ENCODE measurements around the gene PCSK6.
A peak's percentile ranks its signal among the peaks of the same experiment; 100 is the strongest.

The PCSK6 gene

GRCh38 chr15:101522621-101523559 is 33.4 kb upstream of the PCSK6 start:
- DNase-seq = no peak

DNA sequence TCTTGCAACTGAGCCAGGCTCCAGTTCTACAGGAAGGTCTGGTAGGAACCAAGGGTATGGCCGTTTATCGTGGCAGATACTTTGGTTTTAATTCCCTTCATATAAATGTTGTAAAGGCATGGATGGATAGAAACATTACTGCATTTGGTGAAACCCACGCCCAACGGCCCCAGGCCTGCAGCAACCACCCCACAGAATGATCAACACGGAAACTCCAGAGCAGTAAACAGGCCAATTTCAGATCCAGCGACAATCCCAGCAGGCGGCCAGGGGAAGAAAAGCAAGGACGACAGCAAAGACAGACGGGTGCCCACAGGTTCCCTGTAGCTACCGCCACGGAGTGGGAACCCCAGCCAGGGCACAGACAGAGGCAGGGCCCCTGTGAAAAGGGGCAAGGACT is 32.6 kb upstream of the PCSK6 start:
- DNase-seq = no peak

GRCh38 chr15:101521591-101521990 is 32.1 kb upstream of the PCSK6 start:
- DNase-seq = no peak

DNA sequence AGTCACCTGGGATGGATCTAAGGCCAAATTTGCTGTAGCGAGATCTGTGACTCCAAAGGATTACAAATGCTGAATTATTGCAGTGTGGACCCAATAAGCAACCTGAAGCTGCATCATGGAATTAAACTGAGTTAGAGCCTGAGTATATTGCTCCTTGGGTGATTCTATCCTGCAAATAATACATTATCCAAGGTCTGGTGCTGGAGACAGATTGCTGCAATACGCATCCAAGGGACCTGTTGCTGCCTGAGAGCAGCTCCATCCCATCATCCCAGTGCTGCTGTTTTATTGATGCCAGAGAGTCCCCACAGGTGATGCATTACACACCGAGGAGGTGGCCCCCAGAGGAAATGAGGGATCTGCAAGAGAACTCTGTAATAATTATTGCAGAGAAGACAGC is 31.6 kb upstream of the PCSK6 start:
- DNase-seq = no peak

DNA sequence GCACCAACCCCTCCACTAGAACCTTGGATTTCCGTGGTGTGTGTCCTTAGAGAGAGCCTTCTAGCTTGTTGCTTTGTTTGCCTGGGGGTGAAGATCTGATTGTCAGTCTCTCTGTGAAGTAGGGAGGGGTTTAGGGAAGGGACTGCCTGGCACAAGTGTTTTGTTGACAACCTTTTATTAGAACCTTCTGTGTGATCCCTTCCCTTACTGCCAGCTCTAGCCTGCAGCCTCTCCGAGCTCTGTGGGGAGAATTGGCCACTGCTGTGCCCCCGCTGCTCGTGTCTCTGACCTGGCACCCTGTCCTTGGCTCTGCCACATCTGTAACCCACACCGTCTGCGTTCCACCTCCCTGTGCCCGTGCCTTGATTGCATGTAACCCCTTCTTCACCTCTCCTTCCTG is 30.9 kb upstream of the PCSK6 start:
- no peak for DNase-seq

- no peak for DNase-seq
Measured at GRCh38 chr15:101517504-101517903, 28.0 kb upstream of the PCSK6 start.

- DNase-seq = no peak
Measured at GRCh38 chr15:101514318-101514717, 24.8 kb upstream of the PCSK6 start.

GRCh38 chr15:101511717-101512116 is 22.2 kb upstream of the PCSK6 start:
- DNase-seq = no peak

GRCh38 chr15:101510212-101511197 is 21.0 kb upstream of the PCSK6 start:
- DNase-seq = no peak

DNA sequence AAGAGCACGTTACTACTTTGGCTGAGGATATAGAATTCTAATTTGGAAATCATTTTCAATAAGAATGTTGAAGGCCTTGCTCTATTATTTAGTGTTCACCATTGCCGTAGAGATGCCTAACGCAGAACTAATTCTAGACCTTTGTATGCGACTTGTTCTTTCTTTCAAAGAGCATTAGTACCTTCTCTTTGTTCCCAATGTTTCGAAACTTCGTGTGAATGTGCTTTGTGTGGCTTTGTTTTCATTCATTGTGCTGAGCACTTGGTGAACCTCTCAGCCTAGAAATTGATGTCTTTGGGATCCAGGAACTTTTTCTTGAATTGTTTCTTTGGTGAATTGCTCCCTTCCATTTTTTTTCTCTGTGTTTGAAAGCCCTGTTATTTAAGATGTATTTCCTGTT is 19.8 kb upstream of the PCSK6 start:
- DNase-seq = no peak

- DNase-seq = no peak
Measured at GRCh38 chr15:101506491-101506890, 17.0 kb upstream of the PCSK6 start.

- no peak for DNase-seq
Measured at GRCh38 chr15:101505610-101506337, 16.3 kb upstream of the PCSK6 start.

- no peak for DNase-seq
Measured at GRCh38 chr15:101504866-101505609, 15.5 kb upstream of the PCSK6 start.

DNA sequence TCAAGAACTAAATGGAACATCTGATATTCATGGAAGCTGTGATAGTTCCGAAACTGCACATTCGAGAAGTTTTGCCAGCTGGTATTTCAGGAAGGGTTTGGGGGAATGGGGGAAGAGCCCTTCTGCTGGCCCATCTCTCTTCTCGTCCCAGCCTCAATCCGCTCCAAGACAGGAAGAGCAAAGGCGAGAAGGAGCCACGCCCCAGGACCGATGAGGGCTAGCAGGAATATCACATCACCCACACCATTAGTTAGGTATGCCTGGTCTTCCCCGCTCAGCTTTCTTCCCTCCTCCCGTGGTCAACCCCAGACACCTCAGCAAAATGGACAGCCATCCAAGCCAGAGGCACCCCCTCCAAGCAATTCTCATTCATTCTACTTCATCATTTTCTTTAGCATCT is 14.9 kb upstream of the PCSK6 start:
- no peak for DNase-seq

DNA sequence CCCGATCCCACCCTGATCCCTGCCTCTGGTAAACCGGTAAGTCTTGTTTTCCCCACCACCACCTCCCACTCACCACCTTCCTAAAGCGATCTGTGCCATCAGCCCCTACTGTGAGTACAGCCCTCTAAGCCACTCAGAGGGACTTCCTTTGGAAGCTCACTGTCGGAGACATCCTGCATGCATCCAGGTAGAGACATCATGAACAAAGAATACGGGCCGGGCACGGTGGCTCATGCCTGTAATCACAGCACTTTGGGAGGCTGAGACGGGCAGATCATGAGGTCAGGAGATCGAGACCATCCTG is 13.7 kb upstream of the PCSK6 start:
- DNase-seq = no peak

DNA sequence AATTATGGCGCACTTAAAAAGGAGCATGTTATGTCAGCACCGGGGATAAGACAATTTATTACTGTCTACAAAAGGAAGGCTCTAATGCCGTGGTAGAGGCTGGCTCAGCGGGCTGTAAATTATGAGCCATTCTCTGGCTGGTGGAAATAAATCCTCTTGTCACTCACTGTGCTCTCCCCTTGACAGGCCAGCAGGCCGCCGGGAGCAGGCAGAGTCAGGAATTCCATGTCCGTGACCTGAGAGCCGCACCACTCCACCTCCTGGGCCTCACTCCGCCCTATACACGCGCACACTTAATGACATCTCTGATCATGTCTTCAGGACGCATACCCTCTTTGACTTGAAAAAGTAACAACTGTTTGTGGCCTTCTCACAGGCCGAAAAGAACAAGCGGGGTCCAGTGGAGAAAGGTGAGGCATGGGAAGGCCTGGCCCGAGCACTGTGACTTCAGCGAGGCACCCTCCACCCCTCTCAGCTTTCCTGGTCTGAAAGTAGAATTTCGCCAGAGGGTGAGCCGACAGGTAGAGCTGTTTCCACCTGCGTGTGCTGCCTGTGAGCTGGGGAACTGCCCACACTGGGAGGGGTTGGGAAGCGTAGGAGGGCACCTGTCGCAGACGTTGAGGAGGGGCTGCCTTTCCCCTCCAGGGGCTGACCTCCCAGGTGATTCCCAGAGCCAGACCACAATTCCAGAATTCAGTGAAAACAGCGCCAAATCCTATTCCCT is 13.2 kb upstream of the PCSK6 start:
- no peak for DNase-seq

DNA sequence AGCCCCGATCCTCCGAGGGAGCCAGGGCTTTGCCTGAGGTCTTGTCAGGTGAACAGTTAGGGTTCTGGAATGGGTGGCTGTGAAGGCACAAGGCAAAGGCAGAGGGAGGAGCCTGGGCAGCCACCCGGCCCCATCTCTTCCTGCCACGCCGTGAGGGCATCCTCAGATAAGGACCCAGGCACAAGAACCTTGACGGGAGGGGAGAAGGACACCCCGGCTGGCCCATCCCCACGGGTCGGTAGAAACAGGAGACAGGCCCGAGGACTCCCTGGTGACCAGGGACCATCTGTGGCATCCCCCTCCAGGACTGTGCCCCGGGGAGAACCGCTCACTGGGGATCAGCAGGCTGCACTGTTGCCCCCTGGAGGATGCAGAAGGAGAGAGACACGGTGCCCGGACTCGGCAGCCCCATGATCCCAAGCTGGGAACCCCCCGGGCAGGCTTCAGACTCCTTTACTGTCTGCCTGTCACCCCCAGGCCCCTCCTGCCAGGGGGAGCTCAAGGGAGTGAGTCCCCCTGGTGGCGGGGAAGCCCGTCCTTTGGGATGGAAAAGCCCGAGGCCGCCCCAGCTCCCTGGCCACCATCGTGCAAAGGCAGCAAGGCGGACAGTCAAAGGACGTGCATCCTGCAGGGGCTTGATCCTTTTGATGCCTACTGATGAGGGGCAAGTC is 12.3 kb upstream of the PCSK6 start:
- peak in 1 of 4 experiments; percentile 17 for DNase-seq

DNA sequence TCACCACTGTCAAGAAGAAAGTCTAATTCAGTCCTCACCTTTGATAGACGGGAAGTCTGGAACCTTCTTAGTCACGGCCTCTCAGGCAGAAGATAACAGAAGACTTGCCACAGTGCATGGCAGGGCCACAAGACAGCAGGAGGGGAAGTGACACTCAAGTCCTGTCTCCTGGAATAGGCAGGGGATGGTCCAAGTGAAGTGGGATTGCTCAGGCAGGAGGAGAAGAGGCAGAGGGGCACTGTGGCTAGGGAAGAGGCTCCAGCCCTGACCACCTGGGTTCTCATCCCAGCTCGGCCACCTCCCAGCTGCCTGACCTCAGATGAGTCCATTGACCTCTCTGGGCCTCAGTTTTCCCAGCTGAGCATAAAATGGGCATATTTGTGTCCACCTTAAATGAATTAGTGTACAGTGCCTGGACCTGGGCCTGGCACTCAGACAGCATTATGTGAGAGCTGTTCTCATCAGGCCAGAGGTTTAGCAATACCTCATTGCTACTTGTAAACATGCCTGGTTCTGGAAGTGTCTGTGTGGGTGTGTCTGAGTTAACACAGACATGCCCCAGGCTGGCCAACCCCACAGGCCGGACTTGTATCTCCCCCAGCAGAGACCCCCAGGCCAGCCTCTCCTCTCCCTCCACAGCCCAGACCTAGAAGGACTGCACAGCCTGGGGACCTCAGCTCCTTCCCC is 11.5 kb upstream of the PCSK6 start:
- no peak for DNase-seq

- DNase-seq = no peak
Measured at GRCh38 chr15:101499863-101500713, 10.6 kb upstream of the PCSK6 start.
